ENCODE results near the gene TACC2. TPM values are rescaled to one million over a fixed set of nuclear protein-coding genes. Genes with fewer than 3 reads are reported as not detected.

Gene TACC2
- total RNA-seq, 1 experiment from 2014 or later: 24.4 TPM

GRCh38 chr10:122236690-122237306, 247.8 kb downstream of the TACC2 start:
- intact Hi-C loops (cut with micrococcal nuclease; ENCODE audit: unreplicated experiment): no loop called here

GRCh38 chr10:122237331-122237990, 248.5 kb downstream of the TACC2 start:
- no peak overlapping the region for H3K27ac Mint-ChIP-seq (ENCODE audit: unreplicated experiment)

More at GRCh38 chr10:122236690-122237306, 247.8 kb downstream of the TACC2 start:
- H3K36me3 Mint-ChIP-seq (ENCODE audit: insufficient read depth, unreplicated experiment): peaks cover 4% of the 10 kb centered on the region
- H3K4me1 Mint-ChIP-seq (ENCODE audit: low read depth, unreplicated experiment): no peaks in the 10 kb centered on the region
- no peak overlapping the region for H3K27ac Mint-ChIP-seq (ENCODE audit: unreplicated experiment)
- H3K9me3 Mint-ChIP-seq (ENCODE audit: low read depth, unreplicated experiment): no peaks in the 10 kb centered on the region
- TF ChIP-seq CTCF (IDR thresholded peaks at IDR 0.05; ENCODE audit: unreplicated experiment): no peak
- H3K27me3 Mint-ChIP-seq (ENCODE audit: unreplicated experiment): no peaks in the 10 kb centered on the region
- no peak for DNase-seq
- no TSS peak for BruUV-seq (replicated peaks)
- CTCF ChIA-PET: no interaction called here
- no peak overlapping the region for H3K4me3 Mint-ChIP-seq (ENCODE audit: low read depth, unreplicated experiment)

GRCh38 chr10:122239578-122240257, 250.8 kb downstream of the TACC2 start:
- intact Hi-C loops (cut with micrococcal nuclease; ENCODE audit: unreplicated experiment): no loop called here
- CTCF ChIA-PET: no interaction called here
- H3K27ac Mint-ChIP-seq (ENCODE audit: unreplicated experiment): no peak overlapping the region
- H3K4me1 Mint-ChIP-seq (ENCODE audit: low read depth, unreplicated experiment): no peaks in the 10 kb centered on the region
- no TSS peak for BruUV-seq (replicated peaks)
- no peak overlapping the region for H3K4me3 Mint-ChIP-seq (ENCODE audit: low read depth, unreplicated experiment)
- DNase-seq: no peak
- no peaks in the 10 kb centered on the region for H3K9me3 Mint-ChIP-seq (ENCODE audit: low read depth, unreplicated experiment)
- TF ChIP-seq CTCF (IDR thresholded peaks at IDR 0.05; ENCODE audit: unreplicated experiment): no peak
- H3K27me3 Mint-ChIP-seq (ENCODE audit: unreplicated experiment): no peaks in the 10 kb centered on the region
- H3K36me3 Mint-ChIP-seq (ENCODE audit: insufficient read depth, unreplicated experiment): no peaks in the 10 kb centered on the region

More at GRCh38 chr10:122237331-122237990, 248.5 kb downstream of the TACC2 start:
- intact Hi-C loops (cut with micrococcal nuclease; ENCODE audit: unreplicated experiment): no loop called here
- no peaks in the 10 kb centered on the region for H3K4me1 Mint-ChIP-seq (ENCODE audit: low read depth, unreplicated experiment)
- no peaks in the 10 kb centered on the region for H3K27me3 Mint-ChIP-seq (ENCODE audit: unreplicated experiment)
- no TSS peak for BruUV-seq (replicated peaks)
- no peak for DNase-seq
- H3K36me3 Mint-ChIP-seq (ENCODE audit: insufficient read depth, unreplicated experiment): peaks cover 4% of the 10 kb centered on the region
- CTCF ChIA-PET: no interaction called here
- no peak overlapping the region for H3K4me3 Mint-ChIP-seq (ENCODE audit: low read depth, unreplicated experiment)
- no peak for TF ChIP-seq CTCF (IDR thresholded peaks at IDR 0.05; ENCODE audit: unreplicated experiment)
- no peaks in the 10 kb centered on the region for H3K9me3 Mint-ChIP-seq (ENCODE audit: low read depth, unreplicated experiment)

GRCh38 chr10:122240401-122240800, 251.4 kb downstream of the TACC2 start:
- TF ChIP-seq CTCF (IDR thresholded peaks at IDR 0.05; ENCODE audit: unreplicated experiment): no peak
- Mint-ChIP-seq H3K36me3 (ENCODE audit: insufficient read depth, unreplicated experiment) (no peaks in the 10 kb centered on the region), H3K27ac (ENCODE audit: unreplicated experiment) (no peak overlapping the region), H3K9me3 (ENCODE audit: low read depth, unreplicated experiment) (no peaks in the 10 kb centered on the region), H3K4me1 (ENCODE audit: low read depth, unreplicated experiment) (no peaks in the 10 kb centered on the region), H3K27me3 (ENCODE audit: unreplicated experiment) (no peaks in the 10 kb centered on the region), H3K4me3 (ENCODE audit: low read depth, unreplicated experiment) (no peak overlapping the region)
- no peak for DNase-seq
- BruUV-seq (replicated peaks): no TSS peak
- CTCF ChIA-PET: no interaction called here
- intact Hi-C loops (cut with micrococcal nuclease; ENCODE audit: unreplicated experiment): no loop called here
